Mucosa of rectum (tissue), 2 donors: ENCODE data around the gene VILL.
A peak's percentile ranks its signal among the peaks of the same experiment; 100 is the strongest.

Experiments used
- H3K27ac ChIP-seq, 2 donors: one replicate each; pipeline ENCODE4 v1.7.0; 2013; ENCODE audit warnings: inconsistent platforms in 2 of 2, low read depth in 2 of 2, low read length in 2 of 2
- H3K27me3 ChIP-seq, 2 donors: one replicate each; pipeline ENCODE4 v1.7.0; 2013; ENCODE audit warnings: low read length in 2 of 2; ENCODE audit not compliant: control insufficient read depth in 2 of 2, insufficient read depth in 2 of 2
- H3K36me3 ChIP-seq, 2 donors: one replicate each; pipeline ENCODE4 v1.7.0; 2013; ENCODE audit warnings: low read length in 2 of 2; ENCODE audit not compliant: control insufficient read depth in 2 of 2, insufficient read depth in 2 of 2
- H3K4me1 ChIP-seq, 2 donors: one replicate each; pipeline ENCODE4 v1.7.0; 2013; ENCODE audit warnings: low read length in 2 of 2, mild to moderate bottlenecking in 1 of 2; ENCODE audit not compliant: control insufficient read depth in 2 of 2, insufficient read depth in 2 of 2
- H3K4me3 ChIP-seq, 2 donors: one replicate each; pipeline ENCODE4 v1.7.0; 2013; ENCODE audit warnings: low read length in 2 of 2
- H3K9ac ChIP-seq, 2 donors: one replicate each; pipeline ENCODE4 v1.7.0; 2013; ENCODE audit warnings: low read length in 2 of 2, low read depth in 1 of 2, mild to moderate bottlenecking in 1 of 2
- H3K9me3 ChIP-seq, 2 donors: one replicate each; pipeline ENCODE4 v1.7.0; 2013; ENCODE audit warnings: low read length in 2 of 2; ENCODE audit not compliant: control insufficient read depth in 2 of 2
- donor health status: healthy.
- donor health status: Normal muscosa, but diverticular disease.

Gene VILL

DNA sequence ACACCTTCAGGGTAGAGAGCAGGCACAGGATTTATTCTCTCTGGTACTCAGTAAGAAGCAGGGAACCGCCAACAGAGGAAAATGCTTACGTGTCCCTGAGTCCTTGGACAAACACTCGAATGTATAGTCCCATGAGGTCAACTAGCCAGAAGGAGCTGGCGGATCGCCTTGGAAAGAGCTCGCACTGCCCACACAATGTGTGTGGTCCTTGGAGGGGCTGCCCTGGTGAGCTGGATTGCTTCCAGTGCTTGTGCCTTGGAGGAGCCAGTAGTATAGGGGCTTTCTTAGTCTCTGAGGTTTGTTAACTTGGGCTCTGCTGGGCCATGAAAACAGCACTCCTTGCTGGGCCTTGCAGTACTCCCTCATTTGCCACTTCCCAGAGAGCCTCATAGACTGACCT, 40.7 kb upstream of the VILL start:
- Histone ChIP-seq H3K27ac (no peak overlapping the region), H3K4me3 (no peak overlapping the region), H3K4me1 (peaks cover 14 to 18% of the 10 kb centered on the region in 2 donors), H3K9me3 (no peaks in the 10 kb centered on the region), H3K9ac (no peak overlapping the region), H3K27me3 (no peaks in the 10 kb centered on the region), H3K36me3 (peaks cover 0 to 11% of the 10 kb centered on the region in 2 donors)

GRCh38 chr3:37952564-37952963, 38.0 kb upstream of the VILL start:
- H3K36me3 ChIP-seq, result peaks cover 0 to 15% of the 10 kb centered on the region in 2 donors
- no peak overlapping the region for H3K27ac ChIP-seq
- H3K9ac ChIP-seq, result no peak overlapping the region
- H3K27me3 ChIP-seq, result no peaks in the 10 kb centered on the region
- peaks cover 0 to 14% of the 10 kb centered on the region in 2 donors for H3K4me1 ChIP-seq
- H3K9me3 ChIP-seq, result no peaks in the 10 kb centered on the region
- no peak overlapping the region for H3K4me3 ChIP-seq

DNA sequence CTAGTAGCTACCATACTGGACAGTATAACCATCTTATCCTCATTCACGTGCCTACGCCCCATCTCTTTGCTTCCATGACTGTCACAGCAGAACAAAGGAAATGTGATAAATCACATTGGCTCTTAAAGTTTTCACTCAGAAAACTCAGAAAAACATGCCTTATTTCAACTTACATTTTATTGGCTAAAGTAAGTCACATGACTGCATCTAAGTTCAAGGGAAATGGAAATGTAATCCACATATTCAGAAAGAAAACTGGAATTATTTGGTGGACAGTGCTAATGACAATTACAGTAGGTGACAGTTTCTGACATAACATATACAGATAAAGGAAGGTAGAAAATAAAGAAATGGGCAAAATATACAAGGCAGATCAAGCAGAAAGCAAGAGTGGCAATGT, 37.4 kb upstream of the VILL start:
- no peak overlapping the region for H3K4me3 ChIP-seq
- no peak overlapping the region for H3K9ac ChIP-seq
- peaks cover 0 to 16% of the 10 kb centered on the region in 2 donors for H3K4me1 ChIP-seq
- peaks cover 0 to 15% of the 10 kb centered on the region in 2 donors for H3K36me3 ChIP-seq
- H3K27ac ChIP-seq, result no peak overlapping the region
- no peaks in the 10 kb centered on the region for H3K27me3 ChIP-seq
- no peaks in the 10 kb centered on the region for H3K9me3 ChIP-seq

GRCh38 chr3:37953707-37954394, 36.7 kb upstream of the VILL start:
- peak overlapping the region in 1 of 2 donors; percentile 29 for H3K27ac ChIP-seq
- no peak overlapping the region for H3K4me3 ChIP-seq
- no peaks in the 10 kb centered on the region for H3K9me3 ChIP-seq
- peaks cover 0 to 16% of the 10 kb centered on the region in 2 donors for H3K4me1 ChIP-seq
- peaks cover 0 to 15% of the 10 kb centered on the region in 2 donors for H3K36me3 ChIP-seq
- no peak overlapping the region for H3K9ac ChIP-seq
- no peaks in the 10 kb centered on the region for H3K27me3 ChIP-seq

GRCh38 chr3:37954881-37955280, 35.7 kb upstream of the VILL start:
- H3K9me3 ChIP-seq, result no peaks in the 10 kb centered on the region
- no peak overlapping the region for H3K27ac ChIP-seq
- H3K4me3 ChIP-seq, result no peak overlapping the region
- H3K27me3 ChIP-seq, result no peaks in the 10 kb centered on the region
- peaks cover 0 to 16% of the 10 kb centered on the region in 2 donors for H3K4me1 ChIP-seq
- H3K9ac ChIP-seq, result no peak overlapping the region
- peaks cover 0 to 12% of the 10 kb centered on the region in 2 donors for H3K36me3 ChIP-seq

DNA sequence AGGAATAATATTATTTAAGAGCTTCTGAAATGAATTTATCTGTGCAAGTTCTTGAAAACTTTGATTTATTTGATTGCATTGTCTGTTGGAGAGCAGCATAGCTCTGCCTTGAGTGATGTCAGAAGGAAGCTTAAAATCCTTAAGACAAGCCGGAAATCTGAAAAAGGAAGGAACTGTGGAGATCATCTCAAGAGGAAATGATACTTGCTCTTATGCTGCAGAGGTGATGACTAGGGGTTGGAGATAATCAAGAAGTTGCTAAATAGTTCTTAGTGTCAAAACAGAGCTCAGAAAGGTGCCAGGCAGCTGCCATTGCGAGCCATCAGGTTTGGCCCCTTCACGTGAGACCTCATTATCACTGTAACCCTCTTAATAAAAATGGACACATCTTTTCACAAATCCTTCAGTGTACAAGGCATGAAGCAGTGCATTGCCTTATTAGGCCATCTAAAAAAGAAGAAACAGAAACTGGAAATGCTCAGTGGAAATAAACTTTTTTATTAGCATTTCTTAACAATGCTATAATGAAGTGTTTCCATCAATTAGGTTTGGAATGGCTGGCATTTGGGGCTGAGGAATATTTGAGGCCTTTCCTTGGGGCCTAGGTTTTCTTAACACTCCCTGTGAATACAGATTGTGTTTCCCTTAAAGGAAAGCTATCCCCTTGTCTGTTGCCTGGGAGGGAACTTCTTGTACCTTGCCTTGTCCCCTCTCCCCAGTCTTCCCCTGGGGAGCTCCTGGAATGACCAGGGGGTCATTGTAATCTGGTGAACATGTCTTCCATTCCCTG, 34.5 kb upstream of the VILL start:
- H3K27ac ChIP-seq, result peak overlapping the region; percentile 45 to 54
- peaks cover 2 to 18% of the 10 kb centered on the region in 2 donors for H3K4me1 ChIP-seq
- H3K9me3 ChIP-seq, result no peaks in the 10 kb centered on the region
- no peaks in the 10 kb centered on the region for H3K27me3 ChIP-seq
- no peak overlapping the region for H3K9ac ChIP-seq
- peaks cover 0 to 9% of the 10 kb centered on the region in 2 donors for H3K36me3 ChIP-seq
- no peak overlapping the region for H3K4me3 ChIP-seq

DNA sequence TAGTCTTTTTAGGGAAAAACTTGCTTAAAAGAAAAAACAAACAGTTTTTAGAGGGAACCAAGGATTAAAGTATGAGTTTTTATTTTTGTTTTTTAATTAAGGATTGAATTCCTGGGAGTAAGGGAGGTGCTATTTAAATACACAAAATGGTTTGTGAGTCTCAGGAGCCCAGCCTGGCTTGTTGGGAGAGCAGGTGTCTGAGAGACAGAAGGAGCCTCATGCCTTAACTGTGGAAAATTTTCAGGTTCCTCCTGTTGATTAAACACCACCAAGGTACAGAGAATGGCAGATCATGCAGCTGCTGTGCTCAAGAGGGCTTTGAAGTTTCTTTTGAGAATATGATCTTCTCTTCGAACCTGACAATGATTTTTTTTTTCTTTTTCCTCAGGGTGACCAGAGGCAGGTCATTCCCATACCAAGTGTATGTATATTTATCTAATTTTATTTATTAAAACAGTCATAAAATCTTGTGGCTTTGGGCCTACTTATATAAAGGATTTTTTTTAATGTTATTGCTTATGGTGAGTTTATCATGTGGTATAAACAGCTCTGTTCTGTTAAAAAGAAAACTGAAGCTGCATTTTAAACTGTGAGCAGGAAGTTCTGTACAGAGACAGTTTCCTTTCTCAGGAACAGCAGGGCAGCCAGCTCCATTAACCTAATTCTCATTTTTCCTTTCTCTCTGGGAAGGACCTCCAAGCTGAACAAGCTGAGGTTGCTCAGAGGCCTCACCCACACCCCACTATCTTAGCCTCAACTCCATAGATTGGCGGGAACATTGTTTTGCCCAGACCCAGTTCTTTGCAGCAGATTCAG, 33.7 kb upstream of the VILL start:
- no peaks in the 10 kb centered on the region for H3K27me3 ChIP-seq
- H3K9me3 ChIP-seq, result no peaks in the 10 kb centered on the region
- H3K36me3 ChIP-seq, result peaks cover 0 to 9% of the 10 kb centered on the region in 2 donors
- H3K4me3 ChIP-seq, result no peak overlapping the region
- H3K27ac ChIP-seq, result peak overlapping the region; percentile 60 to 61
- H3K4me1 ChIP-seq, result peaks cover 8 to 24% of the 10 kb centered on the region in 2 donors
- peak overlapping the region in 1 of 2 donors; percentile 26 for H3K9ac ChIP-seq

- Histone ChIP-seq H3K9ac (peak overlapping the region in 1 of 2 donors; percentile 26), H3K27me3 (no peaks in the 10 kb centered on the region), H3K36me3 (peaks cover 0 to 9% of the 10 kb centered on the region in 2 donors), H3K4me3 (no peak overlapping the region), H3K27ac (peak overlapping the region; percentile 60 to 61), H3K9me3 (no peaks in the 10 kb centered on the region), H3K4me1 (peaks cover 13 to 29% of the 10 kb centered on the region in 2 donors)
Measured at GRCh38 chr3:37957539-37957936, 33.0 kb upstream of the VILL start.

DNA sequence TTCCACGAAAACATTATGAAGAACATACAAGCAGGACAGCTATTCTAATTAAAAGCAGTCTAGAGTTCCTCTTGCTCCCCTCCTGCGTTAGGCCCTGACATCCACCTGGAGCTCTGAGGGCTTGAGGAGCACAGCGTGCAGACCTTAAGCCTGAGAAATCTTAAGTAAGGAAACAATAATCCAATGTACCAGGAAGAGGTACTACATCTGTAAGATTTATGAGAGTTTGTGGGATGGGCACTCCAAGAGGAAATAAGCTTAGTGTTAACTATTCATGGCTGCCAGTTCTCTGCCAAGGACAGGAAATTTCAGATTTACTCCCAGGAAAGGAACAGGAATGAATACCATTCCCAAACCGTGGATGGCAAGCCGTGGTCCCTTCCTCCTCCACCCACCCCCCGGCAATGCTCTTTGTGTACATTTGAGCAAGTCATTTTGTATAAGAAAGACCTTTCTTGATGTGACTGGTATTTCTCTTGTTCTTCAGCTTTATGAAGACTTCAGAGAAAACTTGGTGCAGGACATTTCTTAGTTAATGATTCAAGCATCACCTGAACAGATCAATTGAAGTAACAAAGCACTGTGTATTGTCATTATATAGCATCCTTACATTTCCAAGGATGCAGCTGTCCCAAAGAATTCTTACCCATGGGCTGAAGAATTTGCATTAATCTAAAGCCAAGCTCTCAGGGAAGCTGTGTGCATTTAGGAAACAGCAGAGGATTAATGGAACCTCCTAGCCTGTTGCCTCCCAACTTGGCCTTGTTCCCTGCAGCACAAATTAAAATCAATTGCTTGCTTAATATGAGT, 28.8 kb upstream of the VILL start:
- H3K9ac ChIP-seq, result peak overlapping the region in 1 of 2 donors; percentile 31
- H3K27ac ChIP-seq, result peak overlapping the region; percentile 81 to 86
- H3K36me3 ChIP-seq, result no peaks in the 10 kb centered on the region
- H3K4me3 ChIP-seq, result no peak overlapping the region
- no peaks in the 10 kb centered on the region for H3K9me3 ChIP-seq
- no peaks in the 10 kb centered on the region for H3K27me3 ChIP-seq
- peaks cover 23 to 49% of the 10 kb centered on the region in 2 donors for H3K4me1 ChIP-seq
